GDM1 (cell line): ENCODE results near the gene PAEP.

ENCODE experiments used
- DNase-seq: peaks from one replicate; lab custom pipeline; 2025; lab: John Stamatoyannopoulos, UW

PAEP gene

DNA sequence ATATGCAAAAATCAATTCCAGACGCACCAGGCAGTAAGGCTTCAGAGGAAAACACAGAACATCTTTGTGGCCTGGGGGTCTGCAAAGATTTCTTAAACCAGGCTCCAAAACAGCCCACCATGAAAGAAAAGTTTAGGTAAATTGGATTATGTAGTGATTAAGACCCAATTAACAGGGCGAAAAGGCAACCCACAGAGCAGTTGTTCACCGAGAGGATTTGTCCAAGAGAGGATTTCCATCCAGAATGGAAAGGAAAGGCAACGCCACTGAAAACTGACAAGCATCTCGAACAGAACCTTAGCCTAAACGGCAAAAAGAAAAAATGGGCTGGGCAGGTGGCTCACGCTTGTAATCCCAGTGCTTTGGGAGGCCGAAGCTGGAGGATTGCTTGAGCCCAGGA, 40.4 kb downstream of the PAEP start:
- no peak for DNase-seq

DNA sequence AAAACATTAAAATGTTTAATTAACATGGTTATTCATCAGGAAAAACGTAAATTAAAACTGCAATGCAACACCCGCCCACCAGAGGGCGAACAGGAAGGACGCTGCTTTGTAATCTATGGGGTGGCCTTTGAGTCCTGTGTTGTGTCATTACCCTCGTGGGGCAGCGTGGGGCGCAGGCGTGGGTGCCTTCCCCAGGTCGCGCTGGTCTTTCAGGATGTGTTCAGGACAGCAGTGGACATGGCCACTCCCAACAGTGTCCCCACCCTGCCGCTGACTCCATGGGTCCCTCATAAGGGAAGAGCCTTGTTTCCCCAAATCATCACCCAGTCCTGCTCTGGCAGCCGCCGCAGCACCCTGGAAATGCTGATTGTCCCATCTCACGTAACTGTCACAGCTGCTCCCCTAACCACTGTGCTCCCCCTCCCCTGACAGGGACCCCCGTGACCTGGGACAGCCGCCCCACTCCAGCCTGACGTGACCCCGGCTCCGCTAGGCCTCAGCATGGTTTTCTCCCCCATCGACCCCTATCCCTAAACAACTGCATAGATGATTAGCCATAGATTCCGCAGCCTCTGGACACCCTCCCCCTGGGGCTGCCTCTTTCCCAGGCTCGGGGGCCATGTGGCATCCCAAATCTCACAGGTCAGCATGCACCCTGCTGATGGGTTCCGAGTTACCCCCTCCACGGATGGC, 41.4 kb downstream of the PAEP start:
- no peak for DNase-seq

DNA sequence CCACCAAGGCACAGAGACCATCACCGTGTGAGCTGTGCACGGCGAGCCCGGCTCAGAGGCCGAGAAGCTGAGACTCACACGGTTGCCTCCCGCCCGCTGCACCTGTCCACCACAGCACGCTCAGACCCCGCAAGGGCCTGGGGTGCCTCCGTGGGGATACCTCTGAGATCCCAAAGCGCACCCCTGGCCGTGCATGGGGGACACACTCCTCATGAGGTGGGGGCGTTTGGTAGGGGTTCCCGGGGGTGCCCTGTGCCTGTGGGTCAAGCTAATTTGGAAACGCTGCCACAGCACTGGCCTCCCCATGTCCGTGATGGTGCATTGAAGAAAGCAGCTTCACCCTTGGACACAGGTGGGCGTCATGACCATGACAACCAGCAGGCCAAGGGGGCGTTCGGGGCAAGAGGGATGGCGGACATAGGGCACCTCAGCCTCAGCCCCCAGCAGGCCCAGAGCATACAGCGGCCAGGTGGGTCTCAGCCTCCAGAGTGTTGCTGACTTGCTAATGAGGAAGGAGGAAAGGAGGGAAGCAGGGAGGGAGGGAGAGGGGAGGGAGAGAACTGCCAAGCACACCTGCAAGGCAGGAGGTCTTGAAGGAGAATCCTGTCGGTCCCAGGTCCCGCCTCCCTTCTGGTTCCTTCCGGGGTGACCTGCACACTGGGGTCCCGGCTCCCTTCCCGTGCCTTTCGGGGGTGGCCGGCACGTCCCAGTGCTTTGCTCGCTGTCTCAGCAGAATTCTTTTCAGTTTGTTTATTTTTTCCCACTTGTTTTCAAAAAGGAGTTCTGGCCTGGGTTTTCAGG, 43.1 kb downstream of the PAEP start:
- no peak for DNase-seq

DNA sequence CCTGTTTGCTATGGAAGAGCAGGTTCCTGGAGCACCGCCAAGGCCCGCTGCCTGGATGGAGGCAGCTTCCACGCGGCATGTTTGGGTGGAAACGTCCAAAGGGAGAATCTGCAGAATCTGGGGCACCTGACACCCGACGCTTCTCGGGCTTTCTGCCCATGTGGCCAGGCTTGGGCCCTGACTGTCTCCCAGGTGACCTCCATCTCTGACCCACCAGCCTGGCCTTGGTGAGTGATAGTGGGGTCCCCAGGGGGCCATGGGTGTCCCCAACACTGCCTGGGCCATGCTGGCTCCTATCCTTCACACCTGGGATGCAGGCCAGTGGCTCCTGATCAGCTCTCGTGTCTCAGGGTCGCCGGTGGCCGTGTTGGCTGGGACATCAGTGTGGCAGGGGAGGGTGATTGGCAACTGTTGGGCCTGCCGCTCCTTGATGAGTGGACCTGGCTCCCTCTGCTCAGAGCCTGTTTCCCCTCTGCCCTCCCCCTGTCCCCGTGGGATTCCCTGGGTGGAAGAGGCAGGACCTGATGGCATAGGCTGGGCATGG, 43.8 kb downstream of the PAEP start:
- no peak for DNase-seq

DNA sequence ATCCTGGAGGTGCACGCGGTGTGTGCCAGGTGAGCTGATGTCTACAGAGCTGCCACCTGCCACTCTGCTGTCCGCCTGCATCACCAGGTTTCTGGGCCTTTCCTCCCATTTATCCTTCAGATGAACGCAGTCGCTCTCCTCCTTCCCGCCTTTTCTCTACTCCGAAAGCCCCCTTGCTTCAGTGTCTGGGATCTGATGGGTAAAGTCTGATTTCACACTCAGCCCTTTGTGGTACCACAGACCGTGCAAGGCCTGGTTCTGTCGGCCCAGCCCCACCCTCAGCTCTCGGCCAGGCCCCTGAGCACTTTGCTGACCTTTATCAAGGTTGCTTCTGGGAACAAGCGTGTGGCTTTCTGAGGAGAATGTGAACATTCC, 45.3 kb downstream of the PAEP start:
- DNase-seq: no peak

DNA sequence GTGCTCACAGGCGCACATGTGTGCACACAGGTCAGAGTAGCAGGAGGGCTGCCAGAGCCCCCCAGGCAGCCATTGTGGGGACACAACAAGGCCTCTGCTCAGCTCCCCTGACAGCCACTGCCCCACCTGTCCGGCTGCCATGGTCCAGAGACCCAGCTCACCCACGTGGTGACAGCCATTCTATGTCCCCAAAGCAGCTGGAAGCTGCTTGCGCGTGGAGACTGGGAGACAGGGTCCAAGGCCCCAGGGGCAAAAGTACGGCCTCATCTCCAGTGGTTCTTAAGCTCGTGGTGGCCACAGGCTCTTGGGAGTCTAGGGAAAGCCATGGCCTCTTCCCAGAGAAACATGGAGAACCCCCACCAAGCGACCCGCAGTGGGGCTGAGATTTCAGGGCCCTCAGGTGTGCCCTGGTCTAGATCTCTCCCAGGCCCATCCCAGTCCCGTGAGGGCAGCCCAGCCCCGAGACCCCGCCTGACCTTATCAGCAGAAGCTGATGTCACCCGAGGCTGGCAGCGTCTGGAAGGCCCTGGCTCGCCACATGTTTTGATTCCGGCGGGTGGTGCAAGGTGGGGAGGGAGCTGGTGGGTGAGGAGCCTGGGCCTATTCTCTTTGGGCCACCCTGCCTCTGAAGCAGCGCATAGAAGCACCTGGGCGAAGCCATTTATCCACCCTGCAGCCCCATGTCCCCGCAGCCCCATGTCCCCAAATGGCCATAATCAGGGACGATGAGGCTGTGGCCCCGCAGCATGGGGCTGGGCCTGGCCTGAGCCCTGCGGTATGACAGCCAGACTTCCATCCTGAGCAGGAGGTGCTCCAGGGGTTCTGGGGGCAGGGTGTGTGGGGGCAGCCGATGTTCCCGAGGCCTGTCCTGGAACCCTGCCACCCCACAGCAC, 46.1 kb downstream of the PAEP start:
- DNase-seq: no peak

DNA sequence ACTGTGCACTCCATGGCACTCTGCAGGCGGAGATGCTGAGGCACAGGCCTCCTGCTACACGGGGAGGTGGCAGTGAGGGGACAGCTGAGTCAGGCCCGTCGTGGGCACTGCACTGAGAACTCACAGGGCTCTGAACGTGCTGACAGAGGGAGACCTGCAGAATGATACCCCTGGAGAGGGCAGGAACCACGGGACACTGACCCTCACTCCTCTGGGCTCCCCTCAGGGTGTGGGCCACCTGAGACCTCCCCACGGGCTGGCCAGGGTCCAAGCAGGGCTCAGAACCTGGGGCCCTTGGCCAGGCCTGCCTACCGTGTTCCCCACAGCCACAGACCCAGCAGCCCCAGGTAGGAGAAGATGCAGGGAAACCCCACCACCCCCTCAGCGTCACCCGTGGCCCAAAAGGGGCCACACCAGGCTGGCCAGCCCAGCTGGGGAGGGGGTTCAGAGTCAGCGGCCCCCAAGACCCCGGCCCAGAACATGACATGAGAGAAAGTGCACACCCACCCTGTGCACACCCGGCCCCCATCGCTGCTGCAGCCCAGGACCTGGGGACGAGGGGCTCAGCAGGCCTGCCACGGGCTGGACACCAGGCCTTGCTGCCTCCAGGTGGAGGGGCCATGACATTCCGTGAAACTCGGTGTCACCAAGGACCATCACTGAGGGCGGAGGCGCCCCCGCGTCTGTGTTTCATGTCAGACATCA, 46.9 kb downstream of the PAEP start:
- DNase-seq: no peak

DNA sequence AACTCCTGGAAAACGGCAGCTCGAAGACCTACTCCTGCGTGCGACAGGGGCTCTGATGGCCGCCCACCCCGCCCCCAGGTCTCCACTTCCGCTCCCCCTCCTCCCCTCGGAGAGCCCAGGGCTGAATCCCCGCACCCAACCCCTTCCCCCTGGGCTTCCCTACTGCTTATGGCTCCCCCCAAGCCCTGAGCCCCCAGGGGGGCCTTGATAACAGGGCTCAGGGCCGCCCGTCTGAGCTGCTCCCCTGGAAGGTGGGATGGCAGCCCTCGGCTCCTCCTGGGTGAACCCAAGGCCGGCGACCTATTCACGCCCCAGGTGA, 47.4 kb downstream of the PAEP start:
- DNase-seq: no peak

DNA sequence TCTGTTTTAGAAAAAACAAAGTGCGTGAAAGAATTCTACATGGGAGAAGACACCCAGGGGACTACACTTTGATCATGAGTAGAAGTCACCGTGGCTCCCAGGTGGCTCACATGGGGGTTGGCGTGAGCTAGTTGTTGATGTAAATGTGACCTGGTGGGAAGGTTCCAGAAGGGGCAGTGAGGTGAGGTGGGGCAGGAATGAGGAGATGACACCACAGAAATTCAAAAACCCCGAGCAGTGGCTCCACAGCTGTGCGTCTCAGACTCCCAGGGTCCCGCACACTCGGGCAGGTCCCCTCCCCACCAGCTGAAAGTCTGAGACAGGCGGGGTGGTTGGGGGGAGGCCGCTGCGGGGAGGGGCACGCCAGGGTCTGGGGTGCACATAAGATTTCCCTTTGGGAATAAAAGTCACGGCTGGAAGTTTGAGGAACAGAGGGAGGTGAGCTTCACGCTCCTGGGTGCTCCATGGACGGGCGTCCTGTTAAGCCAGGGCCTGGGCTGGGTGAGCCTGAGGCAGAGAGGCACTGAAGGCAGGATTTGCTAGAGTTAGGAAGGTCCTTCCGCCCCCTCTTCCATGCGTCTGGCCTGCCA, 47.9 kb downstream of the PAEP start:
- DNase-seq: no peak

DNA sequence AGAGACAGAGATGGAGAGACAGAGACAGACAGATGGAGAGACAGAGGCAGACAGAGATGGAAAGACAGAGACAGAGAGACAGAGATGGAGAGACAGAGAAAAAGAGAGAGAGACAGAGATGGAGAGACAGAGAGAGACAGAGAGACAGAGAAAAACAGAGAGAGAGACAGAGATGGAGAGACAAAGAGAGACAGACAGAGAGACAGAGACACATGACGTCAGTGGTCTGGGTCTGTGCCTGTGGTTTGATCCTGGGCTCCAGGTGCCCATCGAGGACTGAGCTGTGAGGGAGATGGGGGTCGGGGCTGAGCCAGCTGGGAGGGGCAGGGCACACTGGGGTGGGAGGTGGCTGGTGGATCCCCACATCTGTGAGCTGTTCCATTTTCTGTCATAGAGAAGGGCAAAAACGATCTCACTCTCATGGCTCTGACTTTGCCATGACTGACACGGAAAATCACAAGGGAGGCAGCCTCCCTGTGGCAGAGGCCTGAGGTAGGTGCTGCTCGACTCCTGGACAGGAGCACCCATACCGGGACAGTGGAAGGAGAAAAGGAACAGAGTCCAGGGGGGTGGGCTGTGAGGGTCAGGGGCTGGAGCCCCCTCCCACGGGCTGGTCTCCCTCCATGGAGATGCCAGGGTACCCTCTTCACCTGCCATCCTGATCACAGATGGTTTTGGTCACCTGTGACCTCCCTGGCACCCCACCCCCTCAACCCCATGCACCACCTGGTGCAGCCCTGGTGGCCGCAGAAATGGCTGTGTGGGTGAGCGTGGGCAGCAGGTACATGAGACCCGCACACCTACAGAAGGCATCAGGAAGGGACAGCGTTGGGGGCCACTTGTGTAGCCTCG, 49.0 kb downstream of the PAEP start:
- DNase-seq: no peak

DNA sequence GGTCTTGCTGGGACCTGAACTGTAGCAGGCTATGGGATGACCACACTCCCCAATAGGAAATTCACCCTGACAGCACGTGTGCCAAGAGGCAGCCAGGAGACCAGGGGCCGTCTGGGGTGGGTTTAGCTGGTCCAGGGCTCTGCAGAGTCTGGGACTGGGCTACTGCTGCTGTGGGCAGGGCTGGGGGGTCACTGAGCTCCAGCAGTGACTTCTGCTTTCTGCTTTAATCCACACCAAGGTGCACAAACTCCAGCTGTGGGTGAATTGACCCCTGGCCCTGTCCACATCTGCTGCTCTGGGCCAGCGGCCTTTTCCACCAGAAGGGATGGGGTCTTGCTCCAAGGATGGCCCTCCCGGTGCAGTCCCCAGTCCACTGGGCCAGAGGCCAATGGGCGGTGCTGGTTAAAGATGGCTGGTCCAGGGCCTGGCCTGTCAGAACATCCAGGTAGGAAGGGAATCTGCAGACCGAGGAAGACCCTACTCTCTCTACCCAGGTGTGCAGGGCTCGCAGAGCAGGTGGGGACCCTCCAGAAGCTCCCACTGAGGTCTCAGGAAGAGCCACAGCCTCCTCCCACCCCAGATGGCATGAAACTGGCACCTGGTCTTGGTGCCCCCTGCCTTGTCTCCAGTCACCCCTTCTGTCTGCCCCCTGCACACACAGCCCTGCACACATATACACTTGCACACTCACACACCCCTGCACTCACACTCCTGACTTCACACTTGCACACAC, 49.8 kb downstream of the PAEP start:
- no peak for DNase-seq

DNA sequence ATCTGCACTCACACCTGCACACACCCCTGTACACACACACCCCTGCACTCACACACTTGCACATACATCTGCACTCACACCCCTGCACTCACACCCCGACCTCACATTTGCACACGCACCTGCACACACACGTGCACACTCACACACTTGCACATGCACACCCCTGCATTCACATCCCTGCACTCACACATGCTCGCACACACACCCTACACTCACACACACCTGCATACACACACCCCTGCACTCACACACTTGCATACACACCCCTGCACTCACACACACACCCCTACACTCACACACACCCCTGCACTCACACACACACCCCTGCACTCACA, 50.3 kb downstream of the PAEP start:
- no peak for DNase-seq

DNA sequence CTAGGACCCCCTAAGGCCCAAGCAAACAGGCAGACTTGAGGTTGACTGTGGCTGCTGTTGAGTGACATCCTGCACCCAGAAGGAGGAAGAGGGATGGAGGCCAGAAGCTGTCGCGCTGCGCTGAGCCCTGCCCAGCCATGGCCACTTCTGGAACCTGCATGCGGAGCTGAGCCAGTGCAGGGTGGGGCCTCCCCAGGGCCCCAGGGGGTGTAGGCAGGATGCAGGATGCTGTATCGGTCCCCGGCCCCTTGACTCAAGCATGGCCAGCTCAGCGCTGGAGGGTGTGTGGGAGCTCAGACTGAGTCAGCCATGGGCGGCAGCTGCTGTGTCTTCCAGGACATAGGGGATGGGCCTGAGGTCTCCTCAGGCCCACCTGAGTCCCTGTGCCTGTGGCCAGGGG, 50.9 kb downstream of the PAEP start:
- DNase-seq: no peak

DNA sequence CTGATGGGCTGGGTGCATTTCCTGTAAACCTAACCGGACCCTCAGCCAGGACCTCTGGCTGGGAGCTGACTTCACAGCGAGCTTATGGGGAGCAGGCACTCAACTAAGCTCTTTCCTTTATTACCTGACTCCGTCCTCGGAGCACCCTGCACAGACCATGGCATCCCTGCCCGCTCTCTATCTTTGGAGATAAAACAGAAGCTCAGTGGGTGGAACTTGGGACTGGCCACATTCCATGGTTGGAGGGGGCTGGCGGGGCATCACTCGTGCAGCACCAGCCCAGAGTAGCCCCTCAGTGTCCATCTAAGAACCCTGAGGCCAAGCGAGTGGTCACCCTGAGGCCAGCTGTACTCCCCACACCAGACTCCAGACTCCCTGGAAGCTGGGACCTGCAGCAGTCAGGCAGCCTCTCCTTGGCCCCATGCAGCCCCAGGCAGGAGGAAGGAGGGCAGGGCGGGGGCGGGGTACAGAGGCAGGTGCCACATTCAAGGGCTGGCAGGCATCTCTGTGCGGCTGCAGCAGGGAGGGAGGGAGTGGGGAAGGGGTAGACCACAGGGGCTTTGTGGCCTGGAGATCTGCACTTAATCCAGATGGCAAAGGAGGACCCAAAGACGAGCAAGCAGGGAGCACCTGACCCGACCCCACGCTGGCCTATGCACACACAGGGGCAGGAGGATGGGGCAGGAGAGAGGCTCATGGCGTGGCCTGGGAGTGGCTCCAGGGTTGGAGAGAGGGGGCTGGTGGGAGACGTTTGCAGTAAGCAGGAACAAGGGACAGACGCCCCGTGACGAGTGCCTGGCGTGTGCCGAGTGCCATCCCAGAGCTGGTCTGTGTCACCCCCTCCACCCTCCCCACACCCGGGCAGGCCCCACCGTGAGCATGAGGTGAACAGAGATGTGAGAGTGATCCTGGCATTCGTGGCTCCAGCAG, 51.7 kb downstream of the PAEP start:
- DNase-seq: no peak

DNA sequence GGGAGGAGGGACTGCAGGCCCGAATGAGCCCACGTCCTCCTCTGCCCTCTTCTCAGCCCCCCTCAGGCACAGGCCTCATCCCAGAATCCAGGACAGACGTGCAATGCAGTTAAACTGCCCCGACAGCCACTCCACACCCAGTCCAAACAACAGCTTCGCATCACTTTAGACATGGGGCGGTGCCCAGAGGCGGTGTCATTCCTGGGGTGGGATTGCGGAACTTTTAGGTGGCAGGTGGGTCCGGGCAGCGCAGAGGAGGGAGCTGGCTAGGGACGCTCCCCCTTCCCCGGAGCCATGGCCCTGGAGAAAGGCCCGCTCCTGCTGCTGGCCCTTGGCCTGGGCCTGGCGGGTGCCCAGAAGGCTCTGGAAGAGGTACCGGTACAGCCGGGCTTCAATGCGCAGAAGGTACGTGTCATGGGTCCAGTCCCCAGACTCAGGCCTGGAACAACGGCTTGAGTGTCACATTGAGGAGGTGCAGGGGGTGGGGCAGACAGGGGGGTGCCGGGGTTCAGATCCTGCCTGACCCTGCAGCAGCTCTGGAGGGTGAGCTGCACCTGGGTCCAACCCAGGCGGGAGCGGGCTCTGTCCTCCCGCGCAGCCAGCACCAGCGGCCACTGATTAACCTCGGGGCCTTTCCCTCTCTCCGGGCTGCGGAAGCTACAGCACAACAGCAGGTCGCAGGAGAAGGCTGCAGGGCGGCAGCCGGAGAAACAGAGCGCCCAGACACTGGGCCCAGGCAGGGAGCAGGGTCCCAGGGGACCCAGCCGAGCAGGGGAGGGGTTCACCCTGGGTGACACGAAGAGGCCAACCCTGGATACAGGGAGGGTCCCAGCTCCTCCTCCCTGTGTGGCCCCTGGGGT, 52.6 kb downstream of the PAEP start:
- DNase-seq: no peak

DNA sequence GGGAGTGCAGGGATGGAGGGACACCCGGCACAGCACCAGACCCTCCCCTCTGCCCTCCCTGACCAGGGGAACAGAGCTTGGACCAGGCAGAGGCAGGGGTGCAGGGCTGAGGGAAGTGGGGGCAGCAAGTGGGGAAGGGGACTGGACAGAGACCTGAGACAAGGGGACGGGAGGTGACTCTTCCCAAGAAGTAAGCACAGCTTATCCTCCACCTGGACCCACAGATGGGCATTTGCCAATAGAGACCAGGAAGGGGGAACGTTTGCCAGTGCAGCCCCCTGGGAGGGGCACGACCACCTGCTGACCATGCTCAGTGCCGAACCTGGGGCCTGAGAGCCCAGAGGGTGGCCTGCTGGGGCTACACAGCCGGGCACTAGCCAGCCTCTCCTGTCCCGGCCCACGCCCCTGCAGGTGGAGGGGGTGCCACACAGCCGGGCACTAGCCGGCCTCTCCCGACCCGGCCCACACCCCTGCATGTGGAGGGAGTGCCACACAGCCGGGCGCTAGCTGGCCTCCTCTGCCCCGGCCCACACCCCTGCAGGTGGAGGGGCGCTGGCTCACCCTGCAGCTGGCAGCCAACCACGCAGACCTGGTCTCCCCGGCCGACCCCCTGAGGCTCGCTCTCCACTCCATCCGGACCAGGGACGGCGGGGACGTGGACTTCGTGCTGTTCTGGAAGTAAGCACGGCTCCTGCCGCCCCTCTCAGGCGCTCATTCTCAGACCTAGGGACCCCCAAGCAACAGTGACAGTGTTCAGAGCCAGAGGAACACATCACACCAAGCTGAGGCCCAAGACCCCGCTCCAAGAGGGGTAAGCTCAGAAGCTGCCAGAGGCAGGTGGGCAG, 53.5 kb downstream of the PAEP start:
- DNase-seq: no peak
